ENCODE measurements around the gene KRTAP5-11.
"Not testable (repeated sequence)": the region's sequence is repeated elsewhere in the genome, so short reads cannot be mapped to it uniquely, and the experiment has no call there.

KRTAP5-11 gene

DNA sequence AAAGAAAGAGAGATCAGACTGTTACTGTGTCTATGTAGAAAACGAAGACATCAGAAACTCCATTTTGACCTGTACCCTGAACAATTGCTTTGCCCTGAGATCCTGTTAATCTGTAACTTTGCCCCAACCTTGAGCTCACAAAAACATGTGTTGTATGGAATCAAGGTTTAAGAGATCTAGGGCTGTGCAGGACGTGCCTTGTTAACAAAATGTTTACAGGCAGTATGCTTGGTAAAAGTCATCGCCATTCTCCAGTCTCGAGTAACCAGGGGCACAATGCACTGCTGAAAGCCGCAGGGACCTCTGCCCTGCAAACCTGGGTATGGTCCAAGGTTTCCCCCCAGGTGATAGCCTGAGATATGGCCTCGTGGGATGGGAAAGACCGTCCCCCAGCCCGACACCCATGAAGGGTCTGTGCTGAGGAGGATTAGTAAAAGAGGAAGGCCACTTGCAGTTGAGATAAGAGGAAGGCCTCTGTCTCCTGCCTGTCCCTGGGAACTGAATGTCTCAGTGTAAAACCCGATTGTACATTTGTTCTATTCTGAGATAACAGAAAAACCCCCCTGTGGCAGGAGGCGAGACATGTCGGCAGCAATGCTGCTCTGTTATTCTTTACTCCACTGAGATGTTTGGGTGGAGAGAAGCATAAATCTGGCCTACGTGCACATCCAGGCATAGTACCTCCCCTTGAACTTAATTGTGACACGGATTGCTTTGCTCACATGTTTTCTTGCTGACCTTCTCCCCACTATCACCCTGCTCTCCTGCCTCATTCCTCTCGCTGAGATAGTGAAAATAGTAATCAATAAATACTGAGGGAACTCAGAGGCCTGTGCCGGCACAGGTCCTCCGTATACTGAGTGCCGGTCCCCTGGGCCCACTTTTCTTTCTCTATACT lies 47.7 kb downstream of the KRTAP5-11 start:
- DNase-seq (ENCODE audit: low spot score); FAIRE-seq: not testable (repeated sequence)

DNA sequence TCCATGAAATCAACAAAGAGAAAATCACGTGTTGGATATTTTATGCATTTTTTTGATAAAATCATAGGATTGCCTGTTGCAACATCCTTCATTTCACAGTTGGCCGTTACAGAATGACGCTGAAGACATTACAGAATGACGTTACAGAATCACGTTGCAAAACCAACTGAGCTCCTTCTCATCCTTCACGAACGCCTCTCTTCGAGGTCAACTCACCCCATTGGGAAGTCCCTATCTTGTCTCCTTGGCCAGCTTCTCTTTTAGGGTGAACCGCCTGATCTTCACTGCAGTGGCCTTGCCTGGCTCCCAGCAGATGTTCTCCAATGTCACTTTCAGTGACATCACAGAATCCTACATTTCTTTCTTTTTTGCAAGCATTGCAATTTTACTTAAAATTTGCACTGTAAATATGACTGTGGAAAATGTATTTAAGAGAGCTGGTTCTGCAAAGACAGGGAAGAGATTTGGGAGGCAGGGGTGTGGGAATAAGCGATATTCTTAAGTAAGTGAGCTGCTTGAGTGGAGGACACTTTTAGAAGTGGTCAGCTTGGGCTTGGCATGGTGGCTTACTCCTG lies 50.6 kb downstream of the KRTAP5-11 start:
- DNase-seq (ENCODE audit: low spot score) (no peak), FAIRE-seq (no peak)
